NCI-H2171 treated with DMSO at 0.1 percent for 48 hours (cell line): Measurements from ENCODE around the gene JMJD1C.
"Not testable (repeated sequence)": the region's sequence is repeated elsewhere in the genome, so short reads cannot be mapped to it uniquely, and the experiment has no call there.

Experiments
- DNase-seq: peaks from one replicate; lab custom pipeline; 2025; lab: John Stamatoyannopoulos, UW

JMJD1C gene

GRCh38 chr10:63393050-63393449 is 72.7 kb downstream of the JMJD1C start:
- DNase-seq = no peak

- no peak for DNase-seq
Measured at GRCh38 chr10:63392224-63392623, 73.6 kb downstream of the JMJD1C start.

- no peak for DNase-seq
Measured at GRCh38 chr10:63391812-63392211, 74.0 kb downstream of the JMJD1C start.

- no peak for DNase-seq
Measured at GRCh38 chr10:63390521-63390920, 75.3 kb downstream of the JMJD1C start.

GRCh38 chr10:63388421-63389031 is 77.3 kb downstream of the JMJD1C start:
- DNase-seq = no peak

- no peak for DNase-seq
Measured at GRCh38 chr10:63385254-63385653, 80.5 kb downstream of the JMJD1C start.

GRCh38 chr10:63384675-63385074 is 81.1 kb downstream of the JMJD1C start:
- no peak for DNase-seq

- DNase-seq = no peak
Measured at GRCh38 chr10:63384001-63384400, 81.8 kb downstream of the JMJD1C start.

- DNase-seq = no peak
Measured at GRCh38 chr10:63383141-63383540, 82.6 kb downstream of the JMJD1C start.

GRCh38 chr10:63382066-63382465 is 83.7 kb downstream of the JMJD1C start:
- DNase-seq = no peak

- DNase-seq = not testable (repeated sequence)
Measured at GRCh38 chr10:63377305-63377661, 88.5 kb downstream of the JMJD1C start.

GRCh38 chr10:63376560-63377304 is 89.0 kb downstream of the JMJD1C start:
- no peak for DNase-seq

GRCh38 chr10:63375859-63376258 is 89.9 kb downstream of the JMJD1C start:
- no peak for DNase-seq

GRCh38 chr10:63375458-63375857 is 90.3 kb downstream of the JMJD1C start:
- DNase-seq = no peak

- DNase-seq = no peak
Measured at GRCh38 chr10:63374991-63375390, 90.8 kb downstream of the JMJD1C start.

GRCh38 chr10:63373176-63373575 is 92.6 kb downstream of the JMJD1C start:
- no peak for DNase-seq

GRCh38 chr10:63369711-63370110 is 96.1 kb downstream of the JMJD1C start:
- DNase-seq = no peak

- DNase-seq = no peak
Measured at GRCh38 chr10:63368365-63368764, 97.4 kb downstream of the JMJD1C start.

- DNase-seq = no peak
Measured at GRCh38 chr10:63366933-63367332, 98.8 kb downstream of the JMJD1C start.

GRCh38 chr10:63365976-63366765 is 99.6 kb downstream of the JMJD1C start:
- no peak for DNase-seq

GRCh38 chr10:63364918-63365317 is 100.9 kb downstream of the JMJD1C start:
- no peak for DNase-seq

- DNase-seq = no peak
Measured at GRCh38 chr10:63363951-63364350, 101.8 kb downstream of the JMJD1C start.

- no peak for DNase-seq
Measured at GRCh38 chr10:63355682-63356081, 110.1 kb downstream of the JMJD1C start.
